ENCODE results near the gene HDDC3.
"Not testable (repeated sequence)": the region's sequence is repeated elsewhere in the genome, so short reads cannot be mapped to it uniquely, and the experiment has no call there.

Gene HDDC3

GRCh38 chr15:90928106-90928505 lies 4.2 kb downstream of the HDDC3 start:
- DNase-seq = not testable (repeated sequence)

- not testable (repeated sequence) for DNase-seq
Observed at GRCh38 chr15:90926766-90927165, 5.6 kb downstream of the HDDC3 start.

GRCh38 chr15:90924375-90924774 lies 8.0 kb downstream of the HDDC3 start:
- no peak for DNase-seq

GRCh38 chr15:90922712-90923322 lies 9.5 kb downstream of the HDDC3 start:
- DNase-seq = peak; percentile 40

GRCh38 chr15:90921887-90922286 lies 10.5 kb downstream of the HDDC3 start:
- no peak for DNase-seq

GRCh38 chr15:90918835-90919234 lies 13.5 kb downstream of the HDDC3 start:
- DNase-seq = no peak

- no peak for DNase-seq
Observed at GRCh38 chr15:90918034-90918788, 14.1 kb downstream of the HDDC3 start.

GRCh38 chr15:90917569-90917968 lies 14.8 kb downstream of the HDDC3 start:
- no peak for DNase-seq

GRCh38 chr15:90916461-90916860 lies 15.9 kb downstream of the HDDC3 start:
- no peak for DNase-seq

GRCh38 chr15:90915808-90916440 lies 16.4 kb downstream of the HDDC3 start:
- no peak for DNase-seq

GRCh38 chr15:90915216-90915807 lies 17.0 kb downstream of the HDDC3 start:
- DNase-seq = no peak

- no peak for DNase-seq
Observed at GRCh38 chr15:90914305-90915080, 17.9 kb downstream of the HDDC3 start.

- no peak for DNase-seq
Observed at GRCh38 chr15:90913398-90913944, 18.9 kb downstream of the HDDC3 start.

GRCh38 chr15:90912770-90913075 lies 19.6 kb downstream of the HDDC3 start:
- no peak for DNase-seq

GRCh38 chr15:90911906-90912769 lies 20.2 kb downstream of the HDDC3 start:
- no peak for DNase-seq

- DNase-seq = no peak
Observed at GRCh38 chr15:90911302-90911623, 21.1 kb downstream of the HDDC3 start.

- DNase-seq = no peak
Observed at GRCh38 chr15:90910441-90911301, 21.7 kb downstream of the HDDC3 start.

- no peak for DNase-seq
Observed at GRCh38 chr15:90909976-90910375, 22.4 kb downstream of the HDDC3 start.

- not testable (repeated sequence) for DNase-seq
Observed at GRCh38 chr15:90909449-90909848, 22.9 kb downstream of the HDDC3 start.

- no peak for DNase-seq
Observed at GRCh38 chr15:90907838-90908507, 24.4 kb downstream of the HDDC3 start.
